HepG2 (cell line): ENCODE measurements around the gene VAC14. TPM values are rescaled to one million over a fixed set of nuclear protein-coding genes. Genes with fewer than 3 reads are reported as not detected.

ENCODE experiments used
- ATF4 ChIP-seq, 2 experiments: fragments of 450-650 bp in 1 of 2; sonication (generic) in 1 of 2; formaldehyde crosslinking; IDR thresholded peaks; 2 replicates each; pipeline versions ENCODE4 v1.5.0 to v1.8.0; 2020 to 2022; ENCODE audit warnings: mild to moderate bottlenecking in 1 of 2, missing genetic modification reagents in 1 of 2
- FOXA1 ChIP-seq, 2 experiments: fragments of 450-650 bp in 1 of 2; sonication (generic) in 1 of 2; formaldehyde crosslinking in 1 of 2; IDR thresholded peaks; 2 replicates each; pipeline versions ENCODE4 v1.4.0 to v1.6.1; 2016 to 2020; ENCODE audit warnings: missing genetic modification reagents in 1 of 2
- FUBP1 ChIP-seq: sonication (generic); formaldehyde crosslinking; IDR thresholded peaks from 2 replicates; pipeline ENCODE4 v1.5.1; 2020; ENCODE audit warnings: missing genetic modification reagents, mild to moderate bottlenecking, borderline replicate concordance
- GLMP ChIP-seq: sonication (generic); formaldehyde crosslinking; IDR thresholded peaks from 2 replicates; pipeline ENCODE4 v1.9.0; 2021; ENCODE audit warnings: missing genetic modification reagents, mild to moderate bottlenecking, borderline replicate concordance
- KDM3A ChIP-seq: IDR thresholded peaks from 2 replicates; pipeline ENCODE4 v1.6.1; 2018; ENCODE audit warnings: low read depth, missing compliant biosample characterization
- POGK ChIP-seq: sonication (generic); formaldehyde crosslinking; conservative IDR thresholded peaks from 2 replicates; pipeline ENCODE4 v1.8.0; 2022; ENCODE audit warnings: mild to moderate bottlenecking, moderate library complexity, missing genetic modification reagents
- REPIN1 ChIP-seq: sonication (generic); formaldehyde crosslinking; IDR thresholded peaks from 2 replicates; pipeline ENCODE4 v1.8.0; 2022; ENCODE audit warnings: missing genetic modification reagents, low read depth, mild to moderate bottlenecking, borderline replicate concordance
- TCF7 ChIP-seq: sonication (generic); IDR thresholded peaks from 2 replicates; pipeline ENCODE4 v1.6.1; 2016; ENCODE audit warnings: antibody characterized with exemption, low read depth
- TOPORS ChIP-seq: sonication (generic); formaldehyde crosslinking; IDR thresholded peaks from 2 replicates; pipeline ENCODE4 v1.8.0; 2023; ENCODE audit warnings: mild to moderate bottlenecking, missing genetic modification reagents
- TSC22D2 ChIP-seq: sonication (generic); formaldehyde crosslinking; IDR thresholded peaks from 2 replicates; pipeline ENCODE4 v1.5.1; 2020; ENCODE audit warnings: missing genetic modification reagents, mild to moderate bottlenecking, borderline replicate concordance
- ZBTB1 ChIP-seq: sonication (generic); formaldehyde crosslinking; IDR thresholded peaks from 2 replicates; pipeline ENCODE4 v1.4.0; 2020; ENCODE audit warnings: missing genetic modification reagents, borderline replicate concordance
- ZBTB7B ChIP-seq: sonication (generic); formaldehyde crosslinking; IDR thresholded peaks from 2 replicates; pipeline ENCODE4 v1.4.0; 2020; ENCODE audit warnings: missing genetic modification reagents
- ZMYM3 ChIP-seq: sonication (generic); formaldehyde crosslinking; IDR thresholded peaks from 2 replicates; pipeline ENCODE4 v1.5.1; 2020; ENCODE audit warnings: mild to moderate bottlenecking, missing genetic modification reagents
- ZNF280D ChIP-seq: sonication (generic); formaldehyde crosslinking; IDR thresholded peaks from 2 replicates; pipeline ENCODE4 v1.5.1; 2020; ENCODE audit warnings: mild to moderate bottlenecking, missing genetic modification reagents
- ZNF354B ChIP-seq: sonication (generic); formaldehyde crosslinking; IDR thresholded peaks from 2 replicates; pipeline ENCODE4 v1.8.0; 2022; ENCODE audit warnings: mild to moderate bottlenecking, missing genetic modification reagents
- ZNF431 ChIP-seq: sonication (generic); formaldehyde crosslinking; IDR thresholded peaks from 2 replicates; pipeline ENCODE4 v1.9.0; 2022; ENCODE audit warnings: missing genetic modification reagents, low read depth, mild to moderate bottlenecking, borderline replicate concordance
- ZNF543 ChIP-seq: sonication (generic); formaldehyde crosslinking; IDR thresholded peaks from 2 replicates; pipeline ENCODE4 v1.4.0; 2020; ENCODE audit warnings: mild to moderate bottlenecking, missing genetic modification reagents
- ZNF564 ChIP-seq: sonication (generic); formaldehyde crosslinking; IDR thresholded peaks from 2 replicates; pipeline ENCODE4 v1.8.1; 2023; ENCODE audit warnings: mild to moderate bottlenecking, missing genetic modification reagents
- ZSCAN30 ChIP-seq: sonication (generic); formaldehyde crosslinking; IDR thresholded peaks from 2 replicates; pipeline ENCODE4 v1.5.0; 2020; ENCODE audit warnings: mild to moderate bottlenecking, missing genetic modification reagents
- polyA plus RNA-seq, 8 experiments: library from polyadenylated mRNA; depleted of rRNA in 3 of 8; stranded (reverse) in 7 of 8; unstranded in 1 of 8; fragments of >200 nt; fragmentation: Illumina TruSeq in 4 of 8; extraction: Trizol in 4 of 8; gene quantifications; 2 replicates each; pipeline versions ENCODE4 v1.2.1 to v1.2.3, GENCODE V29; 2011 to 2016; ENCODE audit warnings: low read depth in 4 of 8, missing spikeins in 1 of 8, mixed read lengths in 1 of 8; ENCODE audit not compliant: insufficient read depth in 1 of 8
- total RNA-seq, 5 experiments: library from RNA; depleted of rRNA; stranded (reverse); fragments of >200 nt; fragmentation: Illumina TruSeq; extraction: Trizol; gene quantifications; 2 replicates each; pipeline ENCODE4 v1.2.3, GENCODE V29; 2016; ENCODE audit warnings: low read depth in 1 of 5

VAC14 gene
- total and polyA plus RNA-seq, 2 of the 13 experiments (the other 11 are each of a cell fraction or from before 2014, with no cell fraction given), result 23.5 to 24.6 TPM

- TF ChIP-seq ZNF280D (CRISPR knock-in tag) (no peak), TSC22D2 (CRISPR knock-in tag) (no peak; the same call in 1 of the 2 replicates), FOXA1 (IDR thresholded peaks at IDR 0.05) (no peak), FOXA1 (CRISPR knock-in tag; IDR thresholded peaks at IDR 0.05) (0 out of 2 replicates have a peak, but pooled peaks have one; percentile 1), POGK (no peak), ZNF564 (no peak; the same call in 1 of the 2 replicates), ZBTB7B (CRISPR knock-in tag) (no peak), ZNF354B (CRISPR knock-in tag) (no peak), GLMP (CRISPR knock-in tag) (no peak), FUBP1 (CRISPR knock-in tag) (no peak), KDM3A (no peak), TCF7 (no peak), TOPORS (no peak; the same call in 1 of the 2 replicates), ZBTB1 (CRISPR knock-in tag) (no peak), ZNF431 (CRISPR knock-in tag) (no peak), REPIN1 (CRISPR knock-in tag) (0 out of 2 replicates have a peak, but pooled peaks have one; percentile 7), ZNF543 (CRISPR knock-in tag) (no peak), ATF4 (CRISPR knock-in tag; IDR thresholded peaks at IDR 0.05) (0 out of 4 replicates have a peak, but pooled peaks of 1 of the 2 experiments have one; percentile 6), ZMYM3 (CRISPR knock-in tag) (no peak), ZSCAN30 (CRISPR knock-in tag) (no peak)
Measured at GRCh38 chr16:70725912-70726828, 74.8 kb downstream of the VAC14 start (continued).
